Ishikawa (cell line): ENCODE data around the gene OR51V1.

Experiments
- CEBPB ChIP-seq: IDR thresholded peaks from 2 replicates; pipeline ENCODE4 v1.6.1; 2012
- CREB1 ChIP-seq: IDR thresholded peaks from 2 replicates; pipeline ENCODE4 v1.6.1; 2012; ENCODE audit warnings: low read depth
- EGR1 ChIP-seq: IDR thresholded peaks from 2 replicates; pipeline ENCODE4 v1.6.1; 2012
- EP300 ChIP-seq: IDR thresholded peaks from 2 replicates; pipeline ENCODE4 v1.6.1; 2012; ENCODE audit warnings: borderline replicate concordance
- FOXM1 ChIP-seq: IDR thresholded peaks from 2 replicates; pipeline ENCODE4 v1.6.1; 2012; ENCODE audit warnings: low read depth, borderline replicate concordance
- MAX ChIP-seq: IDR thresholded peaks from 2 replicates; pipeline ENCODE4 v1.6.1; 2012
- NFIC ChIP-seq: IDR thresholded peaks from 2 replicates; pipeline ENCODE4 v1.6.1; 2012
- RAD21 ChIP-seq: IDR thresholded peaks from 2 replicates; pipeline ENCODE4 v1.6.1; 2012; ENCODE audit warnings: low read depth
- REST ChIP-seq: IDR thresholded peaks from 2 replicates; pipeline ENCODE4 v1.6.1; 2012; ENCODE audit warnings: low read depth, mild to moderate bottlenecking
- TAF1 ChIP-seq: IDR thresholded peaks from 2 replicates; pipeline ENCODE4 v1.6.1; 2012; ENCODE audit warnings: low read depth, mild to moderate bottlenecking
- TCF12 ChIP-seq: IDR thresholded peaks from 2 replicates; pipeline ENCODE4 v1.6.1; 2012; ENCODE audit warnings: low read depth
- TEAD4 ChIP-seq: IDR thresholded peaks from 2 replicates; pipeline ENCODE4 v1.6.1; 2012
- USF1 ChIP-seq: IDR thresholded peaks from 2 replicates; pipeline ENCODE4 v1.6.1; 2012
- YY1 ChIP-seq: IDR thresholded peaks from 2 replicates; pipeline ENCODE4 v1.6.1; 2012; ENCODE audit warnings: low read depth
- ZBTB7A ChIP-seq: IDR thresholded peaks from 2 replicates; pipeline ENCODE4 v1.6.1; 2012; ENCODE audit warnings: low read depth

Gene OR51V1

GRCh38 chr11:5196731-5197130, 3.8 kb downstream of the OR51V1 start:
- TF ChIP-seq YY1: no peak
- TF ChIP-seq FOXM1: no peak
- TF ChIP-seq CREB1: no peak
- no peak for TF ChIP-seq CEBPB
- no peak for TF ChIP-seq TCF12
- TF ChIP-seq EGR1: no peak
- TF ChIP-seq MAX: no peak
- TF ChIP-seq USF1: no peak
- no peak for TF ChIP-seq TEAD4
- TF ChIP-seq NFIC: no peak
- TF ChIP-seq TAF1: no peak
- TF ChIP-seq EP300: no peak
- TF ChIP-seq RAD21: no peak
- no peak for TF ChIP-seq REST
- TF ChIP-seq ZBTB7A: no peak

- TF ChIP-seq CREB1 (no peak), TCF12 (no peak), REST (no peak), TEAD4 (no peak), CEBPB (no peak), USF1 (no peak), FOXM1 (no peak), YY1 (no peak), TAF1 (no peak), NFIC (no peak), EGR1 (no peak), MAX (no peak), RAD21 (no peak), ZBTB7A (no peak), EP300 (no peak)
Observed at GRCh38 chr11:5196067-5196466, 4.4 kb downstream of the OR51V1 start.

- TF ChIP-seq FOXM1: no peak
- no peak for TF ChIP-seq EGR1
- no peak for TF ChIP-seq RAD21
- TF ChIP-seq USF1: no peak
- TF ChIP-seq TCF12: no peak
- no peak for TF ChIP-seq TAF1
- no peak for TF ChIP-seq EP300
- TF ChIP-seq ZBTB7A: no peak
- TF ChIP-seq CREB1: no peak
- no peak for TF ChIP-seq REST
- no peak for TF ChIP-seq YY1
- TF ChIP-seq TEAD4: no peak
- no peak for TF ChIP-seq NFIC
- TF ChIP-seq MAX: no peak
Observed at GRCh38 chr11:5192738-5193137, 7.7 kb downstream of the OR51V1 start.

GRCh38 chr11:5188201-5188600, 12.3 kb downstream of the OR51V1 start:
- no peak for TF ChIP-seq NFIC
- TF ChIP-seq RAD21: no peak
- no peak for TF ChIP-seq TCF12
- no peak for TF ChIP-seq REST
